GM12878 (cell line): ENCODE measurements around the gene SCP2D1.

Experiments used
- IKZF2 ChIP-seq, 2 experiments: fragments of 450-650 bp; IDR thresholded peaks; 2 replicates each; pipeline ENCODE4 v1.6.1; 2017; ENCODE audit warnings: mild to moderate bottlenecking in 2 of 2, moderate library complexity in 2 of 2
- MTA3 ChIP-seq: IDR thresholded peaks from 2 replicates; pipeline ENCODE4 v1.6.1; 2012; ENCODE audit warnings: low read length, inconsistent platforms, borderline replicate concordance
- POLR2A ChIP-seq: IDR thresholded peaks from 2 replicates; pipeline ENCODE4 v1.6.1; 2011; ENCODE audit warnings: low read depth, mild to moderate bottlenecking, low read length
- RAD21 ChIP-seq: IDR thresholded peaks from 2 replicates; pipeline ENCODE4 v1.6.1; 2011; ENCODE audit warnings: mild to moderate bottlenecking, low read depth, low read length, moderate library complexity; ENCODE audit not compliant: insufficient read depth
- REST ChIP-seq: IDR thresholded peaks from 2 replicates; pipeline ENCODE4 v1.6.1; 2012; ENCODE audit warnings: mild to moderate bottlenecking, low read depth, low read length
- ZNF24 ChIP-seq: fragments of 450-650 bp; IDR thresholded peaks from 2 replicates; pipeline ENCODE4 v1.6.1; 2017; ENCODE audit warnings: antibody characterized with exemption, mild to moderate bottlenecking
- TF ChIP-seq, protein P1 (sequence below), 3 experiments: IDR thresholded peaks in 2 of 3; conservative IDR thresholded peaks in 1 of 3; 2 replicates each; pipeline ENCODE4 v1.5.1; 2011; ENCODE audit warnings: low read depth in 3 of 3, low read length in 3 of 3, mild to moderate bottlenecking in 3 of 3, control low read depth in 2 of 3, moderate library complexity in 2 of 3, inconsistent platforms in 1 of 3, mixed read lengths in 1 of 3; ENCODE audit not compliant: control insufficient read depth in 2 of 3, insufficient read depth in 1 of 3; ENCODE audit errors: extremely low read depth in 1 of 3
- TF ChIP-seq, protein P2 (sequence below): IDR thresholded peaks from 2 replicates; pipeline ENCODE4 v1.6.1; 2011; ENCODE audit warnings: borderline replicate concordance, low read depth, mild to moderate bottlenecking, moderate library complexity, mixed read lengths, low read length; ENCODE audit not compliant: insufficient read depth; ENCODE audit errors: extremely low read length

- TF ChIP-seq, protein P1, sequence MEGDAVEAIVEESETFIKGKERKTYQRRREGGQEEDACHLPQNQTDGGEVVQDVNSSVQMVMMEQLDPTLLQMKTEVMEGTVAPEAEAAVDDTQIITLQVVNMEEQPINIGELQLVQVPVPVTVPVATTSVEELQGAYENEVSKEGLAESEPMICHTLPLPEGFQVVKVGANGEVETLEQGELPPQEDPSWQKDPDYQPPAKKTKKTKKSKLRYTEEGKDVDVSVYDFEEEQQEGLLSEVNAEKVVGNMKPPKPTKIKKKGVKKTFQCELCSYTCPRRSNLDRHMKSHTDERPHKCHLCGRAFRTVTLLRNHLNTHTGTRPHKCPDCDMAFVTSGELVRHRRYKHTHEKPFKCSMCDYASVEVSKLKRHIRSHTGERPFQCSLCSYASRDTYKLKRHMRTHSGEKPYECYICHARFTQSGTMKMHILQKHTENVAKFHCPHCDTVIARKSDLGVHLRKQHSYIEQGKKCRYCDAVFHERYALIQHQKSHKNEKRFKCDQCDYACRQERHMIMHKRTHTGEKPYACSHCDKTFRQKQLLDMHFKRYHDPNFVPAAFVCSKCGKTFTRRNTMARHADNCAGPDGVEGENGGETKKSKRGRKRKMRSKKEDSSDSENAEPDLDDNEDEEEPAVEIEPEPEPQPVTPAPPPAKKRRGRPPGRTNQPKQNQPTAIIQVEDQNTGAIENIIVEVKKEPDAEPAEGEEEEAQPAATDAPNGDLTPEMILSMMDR (IDR thresholded peaks at IDR 0.05 in 2 of 3, conservative IDR thresholded peaks at IDR 0.05 in 1 of 3; ENCODE audit: control insufficient read depth in 2 of 3, extremely low read depth in 1 of 3, insufficient read depth in 1 of 3, low read depth in 3 of 3, low read length in 3 of 3), result no peak
- TF ChIP-seq, protein P2, sequence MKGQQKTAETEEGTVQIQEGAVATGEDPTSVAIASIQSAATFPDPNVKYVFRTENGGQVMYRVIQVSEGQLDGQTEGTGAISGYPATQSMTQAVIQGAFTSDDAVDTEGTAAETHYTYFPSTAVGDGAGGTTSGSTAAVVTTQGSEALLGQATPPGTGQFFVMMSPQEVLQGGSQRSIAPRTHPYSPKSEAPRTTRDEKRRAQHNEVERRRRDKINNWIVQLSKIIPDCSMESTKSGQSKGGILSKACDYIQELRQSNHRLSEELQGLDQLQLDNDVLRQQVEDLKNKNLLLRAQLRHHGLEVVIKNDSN, result no peak
- TF ChIP-seq IKZF2 (IDR thresholded peaks at IDR 0.05) (no peak), POLR2A (no peak), REST (no peak), RAD21 (no peak), MTA3 (no peak), ZNF24 (no peak)
These were observed 24.1 kb downstream of the SCP2D1 start for GRCh38 chr20:18837718-18838117.
